HFF-Myc (cell line): ENCODE data around the gene COMT.

Experiments used
- DNase-seq: peaks from one replicate; pipeline ENCODE4 v3.0.0-alpha.2; 2011; ENCODE audit warnings: low read depth; ENCODE audit errors: extremely low read depth
- H3K4me3 ChIP-seq: replicated peaks from 2 replicates; pipeline ENCODE4 v1.5.1; 2011; ENCODE audit warnings: low read depth, mild to moderate bottlenecking, control low read depth, low read length
- TF ChIP-seq, protein P1 (sequence below): IDR thresholded peaks from 2 replicates; pipeline ENCODE4 v1.5.1; 2012; ENCODE audit warnings: mild to moderate bottlenecking, low read depth, low read length, control low read depth; ENCODE audit errors: missing control alignments

The COMT gene

GRCh38 chr22:19960491-19961200, 19.1 kb downstream of the COMT start:
- TF ChIP-seq, protein P1, sequence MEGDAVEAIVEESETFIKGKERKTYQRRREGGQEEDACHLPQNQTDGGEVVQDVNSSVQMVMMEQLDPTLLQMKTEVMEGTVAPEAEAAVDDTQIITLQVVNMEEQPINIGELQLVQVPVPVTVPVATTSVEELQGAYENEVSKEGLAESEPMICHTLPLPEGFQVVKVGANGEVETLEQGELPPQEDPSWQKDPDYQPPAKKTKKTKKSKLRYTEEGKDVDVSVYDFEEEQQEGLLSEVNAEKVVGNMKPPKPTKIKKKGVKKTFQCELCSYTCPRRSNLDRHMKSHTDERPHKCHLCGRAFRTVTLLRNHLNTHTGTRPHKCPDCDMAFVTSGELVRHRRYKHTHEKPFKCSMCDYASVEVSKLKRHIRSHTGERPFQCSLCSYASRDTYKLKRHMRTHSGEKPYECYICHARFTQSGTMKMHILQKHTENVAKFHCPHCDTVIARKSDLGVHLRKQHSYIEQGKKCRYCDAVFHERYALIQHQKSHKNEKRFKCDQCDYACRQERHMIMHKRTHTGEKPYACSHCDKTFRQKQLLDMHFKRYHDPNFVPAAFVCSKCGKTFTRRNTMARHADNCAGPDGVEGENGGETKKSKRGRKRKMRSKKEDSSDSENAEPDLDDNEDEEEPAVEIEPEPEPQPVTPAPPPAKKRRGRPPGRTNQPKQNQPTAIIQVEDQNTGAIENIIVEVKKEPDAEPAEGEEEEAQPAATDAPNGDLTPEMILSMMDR: no peak
- no peak for DNase-seq
- H3K4me3 ChIP-seq: no peak overlapping the region

DNA sequence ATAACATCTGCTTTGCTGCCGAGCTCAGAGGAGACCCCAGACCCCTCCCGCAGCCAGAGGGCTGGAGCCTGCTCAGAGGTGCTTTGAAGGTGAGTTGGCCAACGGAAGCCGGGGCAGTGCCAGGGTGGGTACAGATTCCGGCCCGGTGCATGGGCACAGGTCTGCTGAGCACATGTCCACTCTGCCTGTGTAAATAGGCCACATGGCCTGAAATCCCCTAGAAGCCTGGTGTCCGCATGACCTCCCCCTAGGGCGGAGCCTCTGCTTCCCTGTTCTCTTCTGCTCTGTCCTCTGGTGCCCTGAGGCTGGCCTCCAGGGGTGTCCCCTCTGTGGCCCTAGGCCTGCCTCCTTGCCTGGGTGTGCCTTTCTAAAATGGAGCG, 19.6 kb downstream of the COMT start:
- no peak for DNase-seq
- TF ChIP-seq, protein P1: no peak
- no peak overlapping the region for H3K4me3 ChIP-seq

- TF ChIP-seq, protein P1: no peak
- DNase-seq: no peak
- H3K4me3 ChIP-seq: no peak overlapping the region
These were observed 20.3 kb downstream of the COMT start for GRCh38 chr22:19961868-19962245.

DNA sequence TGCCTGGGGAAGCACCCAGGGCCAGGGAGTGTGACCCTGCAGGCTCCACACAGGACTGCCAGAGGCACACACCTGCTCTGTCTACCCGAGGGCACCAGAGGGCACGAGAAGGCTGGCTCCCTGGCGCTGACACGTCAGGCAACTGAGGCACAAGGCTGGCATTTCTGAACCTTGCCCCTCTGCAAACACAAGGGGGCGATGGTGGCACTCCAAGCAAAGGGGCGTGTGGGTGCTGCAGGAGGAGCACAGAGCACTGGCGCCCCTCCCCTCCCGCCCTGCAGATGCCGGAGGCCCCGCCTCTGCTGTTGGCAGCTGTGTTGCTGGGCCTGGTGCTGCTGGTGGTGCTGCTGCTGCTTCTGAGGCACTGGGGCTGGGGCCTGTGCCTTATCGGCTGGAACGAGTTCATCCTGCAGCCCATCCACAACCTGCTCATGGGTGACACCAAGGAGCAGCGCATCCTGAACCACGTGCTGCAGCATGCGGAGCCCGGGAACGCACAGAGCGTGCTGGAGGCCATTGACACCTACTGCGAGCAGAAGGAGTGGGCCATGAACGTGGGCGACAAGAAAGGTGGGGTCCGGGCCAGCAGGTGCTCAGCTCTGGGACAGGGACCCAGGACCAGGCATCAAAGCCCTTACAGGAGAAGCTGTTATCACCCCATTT, 20.8 kb downstream of the COMT start:
- DNase-seq: no peak
- no peak overlapping the region for H3K4me3 ChIP-seq
- TF ChIP-seq, protein P1: peak; percentile 75

DNA sequence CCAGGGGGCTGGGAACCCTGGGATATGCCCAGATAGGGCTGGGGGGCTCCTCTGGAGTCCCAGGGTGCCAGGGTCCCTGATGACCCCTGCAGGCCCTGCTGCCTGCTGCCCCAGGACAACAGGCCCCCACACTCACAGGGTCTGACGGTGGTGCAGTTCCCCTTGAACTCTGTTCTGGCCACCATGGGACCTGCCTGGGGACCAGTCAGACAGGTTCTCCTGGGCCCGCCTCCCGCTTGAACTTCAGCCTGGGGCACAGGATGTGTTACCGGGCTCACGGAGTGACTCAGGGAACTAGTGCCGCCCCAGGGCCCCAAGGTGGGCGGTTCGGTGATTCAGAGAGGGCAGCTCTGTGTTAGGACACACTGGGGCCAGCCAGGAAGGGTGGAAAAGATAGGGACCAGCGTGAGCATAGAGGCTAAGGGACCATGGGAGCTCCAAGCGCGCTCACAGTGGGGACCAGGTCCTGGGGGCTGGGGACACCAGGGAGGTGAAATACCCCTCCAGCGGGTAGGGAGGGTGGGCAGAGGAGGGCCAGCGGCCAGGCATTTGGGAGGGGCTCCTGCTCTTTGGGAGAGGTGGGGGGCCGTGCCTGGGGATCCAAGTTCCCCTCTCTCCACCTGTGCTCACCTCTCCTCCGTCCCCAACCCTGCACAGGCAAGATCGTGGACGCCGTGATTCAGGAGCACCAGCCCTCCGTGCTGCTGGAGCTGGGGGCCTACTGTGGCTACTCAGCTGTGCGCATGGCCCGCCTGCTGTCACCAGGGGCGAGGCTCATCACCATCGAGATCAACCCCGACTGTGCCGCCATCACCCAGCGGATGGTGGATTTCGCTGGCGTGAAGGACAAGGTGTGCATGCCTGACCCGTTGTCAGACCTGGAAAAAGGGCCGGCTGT, 21.6 kb downstream of the COMT start:
- DNase-seq: no peak
- TF ChIP-seq, protein P1: no peak
- H3K4me3 ChIP-seq: no peak overlapping the region

GRCh38 chr22:19963863-19964642, 22.5 kb downstream of the COMT start:
- H3K4me3 ChIP-seq: no peak overlapping the region
- no peak for DNase-seq
- TF ChIP-seq, protein P1: no peak
